Mesangial cell (primary cell): ENCODE measurements around the gene GPR33. TPM values are rescaled to one million over a fixed set of nuclear protein-coding genes. Genes with fewer than 3 reads are reported as not detected.

ENCODE experiments used
- total RNA-seq: library from RNA; depleted of rRNA; stranded (reverse); fragments of >200 nt; gene quantifications from 2 replicates; pipeline ENCODE4 v1.2.3, GENCODE V29; 2015

GPR33 gene
- total RNA-seq = not detected in 2 replicates

DNA sequence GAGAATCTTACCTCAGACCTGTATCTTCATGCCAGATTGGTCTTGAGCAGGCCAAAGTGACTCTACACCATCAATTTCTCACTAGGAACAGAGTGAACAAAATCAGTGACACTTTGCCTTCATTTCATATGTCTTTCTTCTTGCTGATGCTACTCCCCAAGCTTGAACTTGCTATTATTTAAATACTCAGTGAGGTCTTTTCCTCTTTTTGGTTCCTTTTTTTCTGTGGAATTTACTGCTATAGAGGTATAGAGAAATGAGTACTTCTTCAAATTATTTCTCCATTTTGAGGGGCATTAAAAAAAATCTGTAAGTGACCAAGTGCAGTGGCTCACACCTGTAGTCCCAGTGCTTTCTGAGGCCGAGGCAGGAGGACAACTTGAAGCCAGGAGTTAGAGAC lies at the start of gene GPR33:
GPR33 (minus strand) TSS at position 154 of the 400 bp plus-strand sequence. CDS start 4,074 bp downstream, outside the sequence.

GRCh38 chr14:31456841-31457664 lies 30.8 kb downstream of the GPR33 start, which contains the start of gene DTD2:
Gene DTD2, minus strand, starts transcription at chr14:31457506. Its CDS starts 113 bp downstream, at chr14:31457393.

Other genes starting within 250 kb of the GPR33 start
- 10.6 and 11.4 TPM in 2 replicates for gene HEATR5A, start 67.5 kb downstream of the GPR33 start, total RNA-seq
- 35.9 and 36.8 TPM in 2 replicates for gene DTD2, start 30.5 kb downstream of the GPR33 start, total RNA-seq
- 5.2 and 10.4 TPM in 2 replicates for gene NUBPL, start 73.4 kb upstream of the GPR33 start, total RNA-seq